GM19455 (cell line): Measurements from ENCODE around the gene IP6K1.
"Not testable (repeated sequence)": the region's sequence is repeated elsewhere in the genome, so short reads cannot be mapped to it uniquely, and the experiment has no call there.

Experiments
- ATAC-seq: cut with Tn5 transposase; IDR thresholded peaks from one replicate; pipeline ENCODE4 v1.9.1; 2021; ENCODE audit not compliant: unreplicated experiment

Gene IP6K1

GRCh38 chr3:49713336-49714105 lies 72.8 kb downstream of the IP6K1 start:
- ATAC-seq: no peak

GRCh38 chr3:49712631-49713317 lies 73.6 kb downstream of the IP6K1 start:
- no peak for ATAC-seq

- no peak for ATAC-seq
These were observed 74.2 kb downstream of the IP6K1 start for GRCh38 chr3:49712166-49712565.

GRCh38 chr3:49711489-49711888 lies 74.9 kb downstream of the IP6K1 start:
- no peak for ATAC-seq

GRCh38 chr3:49709852-49710251 lies 76.5 kb downstream of the IP6K1 start:
- no peak for ATAC-seq

GRCh38 chr3:49707113-49707480 lies 79.2 kb downstream of the IP6K1 start:
- ATAC-seq: no peak

- ATAC-seq: no peak
These were observed 79.8 kb downstream of the IP6K1 start for GRCh38 chr3:49706456-49707112.

GRCh38 chr3:49705390-49705960 lies 80.9 kb downstream of the IP6K1 start:
- ATAC-seq: no peak

GRCh38 chr3:49704629-49705028 lies 81.7 kb downstream of the IP6K1 start:
- ATAC-seq: no peak

- no peak for ATAC-seq
These were observed 82.4 kb downstream of the IP6K1 start for GRCh38 chr3:49703956-49704355.

- ATAC-seq: no peak
These were observed 82.9 kb downstream of the IP6K1 start for GRCh38 chr3:49703443-49703927.

GRCh38 chr3:49702672-49703071 lies 83.7 kb downstream of the IP6K1 start:
- no peak for ATAC-seq

- no peak for ATAC-seq
These were observed 84.8 kb downstream of the IP6K1 start for GRCh38 chr3:49701388-49702077.

- ATAC-seq: no peak
These were observed 85.8 kb downstream of the IP6K1 start for GRCh38 chr3:49700453-49701128.

- ATAC-seq: no peak
These were observed 86.3 kb downstream of the IP6K1 start for GRCh38 chr3:49700014-49700413.

GRCh38 chr3:49699281-49699979 lies 86.9 kb downstream of the IP6K1 start:
- no peak for ATAC-seq

- not testable (repeated sequence) for ATAC-seq
These were observed 90.9 kb downstream of the IP6K1 start for GRCh38 chr3:49695350-49696015.

- ATAC-seq: not testable (repeated sequence)
These were observed 91.8 kb downstream of the IP6K1 start for GRCh38 chr3:49694409-49695070.

- not testable (repeated sequence) for ATAC-seq
These were observed 94.9 kb downstream of the IP6K1 start for GRCh38 chr3:49691481-49691880.
